HG03354 (cell line): ENCODE results near the gene LITAFD.

Source experiments
- ATAC-seq: cut with Tn5 transposase; IDR thresholded peaks from one replicate; pipeline ENCODE4 v1.9.1; 2021; ENCODE audit warnings: mild to moderate bottlenecking; ENCODE audit not compliant: unreplicated experiment, poor library complexity, severe bottlenecking

Gene LITAFD

GRCh38 chr16:8889893-8890548 lies 7.9 kb downstream of the LITAFD start:
- no peak for ATAC-seq

DNA sequence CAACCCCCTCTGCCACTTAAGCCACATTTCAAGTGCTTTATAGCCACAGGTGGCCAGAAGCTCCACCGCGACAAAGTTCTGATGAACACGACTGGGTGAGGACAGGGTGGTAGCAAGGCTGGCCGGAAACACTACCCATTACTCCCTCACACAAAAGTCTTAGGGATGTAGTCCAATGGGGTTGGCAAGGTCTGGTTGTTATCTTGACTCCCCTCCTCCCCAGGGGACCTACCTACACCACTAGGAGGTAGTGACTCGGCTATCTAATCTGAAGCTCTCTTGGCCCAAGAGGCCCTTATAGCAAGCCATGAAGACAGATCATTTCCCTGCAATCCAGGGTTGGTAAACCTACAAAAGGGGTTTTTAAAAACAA lies 8.4 kb downstream of the LITAFD start:
- no peak for ATAC-seq

GRCh38 chr16:8892101-8892575 lies 10.0 kb downstream of the LITAFD start:
- ATAC-seq = peak; percentile 27

GRCh38 chr16:8893426-8893825 lies 11.3 kb downstream of the LITAFD start:
- no peak for ATAC-seq

- ATAC-seq = no peak
Observed at GRCh38 chr16:8893976-8894690, 12.0 kb downstream of the LITAFD start.

- ATAC-seq = no peak
Observed at GRCh38 chr16:8894736-8895334, 12.7 kb downstream of the LITAFD start.

GRCh38 chr16:8898660-8899318 lies 16.6 kb downstream of the LITAFD start:
- ATAC-seq = no peak

DNA sequence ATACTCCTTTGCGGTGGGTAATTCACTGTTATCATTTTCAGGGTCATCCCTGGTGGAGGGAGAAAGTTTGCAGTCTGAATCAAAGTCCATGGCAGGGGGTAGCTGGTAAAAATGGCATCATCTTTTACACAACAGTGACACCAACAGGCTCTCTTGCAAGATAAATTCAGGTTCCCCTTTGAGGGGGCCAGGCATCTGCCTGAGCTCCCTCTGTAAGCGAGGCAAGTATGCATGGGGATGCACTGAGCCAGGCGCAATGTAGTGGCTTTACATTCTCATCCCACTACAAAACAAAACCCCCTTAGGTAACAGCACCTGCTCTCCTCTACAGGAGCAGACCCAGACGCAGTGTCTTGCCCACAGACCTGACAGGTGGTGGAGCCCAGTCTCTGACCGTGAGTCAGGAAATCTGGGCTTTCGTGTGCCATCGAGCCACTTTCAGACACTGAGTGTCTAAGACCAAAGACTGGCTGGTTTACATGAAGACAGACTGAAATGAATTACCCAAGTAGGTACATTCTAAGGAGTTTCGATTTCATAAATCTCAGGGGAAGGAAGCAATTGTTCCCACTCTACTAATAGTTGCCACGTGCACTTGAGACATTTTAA lies 17.7 kb downstream of the LITAFD start:
- ATAC-seq = no peak

DNA sequence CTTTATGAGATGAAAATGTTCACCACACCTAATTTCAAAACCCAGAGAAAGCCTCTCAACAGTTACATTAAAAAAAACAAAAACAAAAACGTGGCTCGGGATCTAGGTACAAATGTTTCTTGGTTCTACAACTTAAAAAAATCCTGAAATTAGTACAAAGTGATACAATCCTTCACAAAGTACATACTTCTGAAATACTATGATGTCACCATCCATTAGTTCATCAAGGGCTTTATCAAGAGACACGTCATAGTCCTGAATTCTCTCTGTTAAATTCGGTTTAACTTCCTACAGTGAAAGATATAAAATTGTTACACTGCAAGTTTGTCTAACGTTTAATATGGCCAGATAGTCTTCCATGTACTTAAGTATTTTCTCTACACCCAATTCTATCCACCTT lies 18.2 kb downstream of the LITAFD start:
- ATAC-seq = no peak

DNA sequence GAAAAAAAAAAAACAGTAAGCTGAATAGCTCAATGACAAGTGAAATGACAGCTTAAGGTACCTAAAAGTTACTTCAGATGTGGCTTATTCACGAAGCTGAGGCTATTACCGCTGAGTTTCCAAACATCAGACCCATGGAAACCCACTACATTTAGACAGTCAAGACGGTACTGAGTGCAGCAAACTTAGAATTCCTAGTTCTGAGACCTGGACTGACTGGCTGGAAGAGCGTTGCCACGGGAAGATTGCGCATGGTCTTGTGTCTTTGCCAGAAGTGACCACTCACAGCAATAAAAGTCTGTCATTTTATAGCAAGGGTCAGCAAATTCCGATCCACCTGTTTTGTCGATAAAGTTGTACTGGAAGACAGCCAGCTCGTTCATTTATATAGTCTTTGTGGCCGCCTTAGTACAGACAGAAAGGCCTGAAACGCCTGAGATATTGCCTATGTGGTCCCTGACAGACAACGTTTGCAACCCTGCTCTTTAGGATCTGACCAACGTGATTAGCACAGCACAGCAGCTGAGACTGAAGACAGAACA lies 19.2 kb downstream of the LITAFD start:
- no peak for ATAC-seq

DNA sequence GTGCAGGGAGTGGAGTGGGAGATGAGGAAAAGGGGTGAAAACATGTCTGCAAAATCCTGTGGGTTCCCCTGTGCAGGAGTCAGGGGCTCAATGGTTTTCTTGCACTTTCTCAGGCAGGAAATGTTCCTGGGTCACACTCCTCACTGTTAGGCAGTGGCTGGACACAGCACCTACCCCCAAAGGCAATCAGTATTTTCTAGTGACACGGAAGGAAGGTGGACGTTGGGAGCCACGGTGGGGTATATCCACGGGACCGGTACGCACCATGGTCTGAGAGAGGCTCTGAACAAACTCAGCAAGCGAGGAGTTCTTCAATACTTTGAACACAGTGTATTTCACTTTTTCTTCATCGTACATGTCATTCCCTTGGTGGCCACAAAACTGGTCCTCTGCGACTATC lies 20.9 kb downstream of the LITAFD start:
- no peak for ATAC-seq

DNA sequence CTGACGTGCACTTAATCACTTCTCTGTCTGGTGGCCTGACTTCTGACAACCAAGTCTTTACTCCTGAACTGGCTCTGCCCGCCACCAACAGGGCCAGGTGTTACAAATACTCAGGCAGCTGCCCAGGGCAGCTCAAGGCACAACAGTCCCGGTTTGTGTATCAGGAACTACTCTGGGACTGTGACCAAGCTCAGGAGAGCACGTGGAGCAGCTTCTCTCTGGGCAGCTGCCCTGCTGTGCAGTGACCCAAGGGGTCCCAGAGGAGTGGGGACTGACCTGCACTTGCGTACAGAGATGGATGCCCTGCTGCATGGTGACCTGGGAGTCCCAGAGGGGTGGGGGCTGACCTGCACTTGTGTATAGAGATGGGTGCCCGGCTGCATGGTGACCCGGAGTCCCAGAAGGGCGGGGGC lies 21.9 kb downstream of the LITAFD start:
- no peak for ATAC-seq

GRCh38 chr16:8905168-8905762 lies 23.1 kb downstream of the LITAFD start:
- ATAC-seq = no peak

DNA sequence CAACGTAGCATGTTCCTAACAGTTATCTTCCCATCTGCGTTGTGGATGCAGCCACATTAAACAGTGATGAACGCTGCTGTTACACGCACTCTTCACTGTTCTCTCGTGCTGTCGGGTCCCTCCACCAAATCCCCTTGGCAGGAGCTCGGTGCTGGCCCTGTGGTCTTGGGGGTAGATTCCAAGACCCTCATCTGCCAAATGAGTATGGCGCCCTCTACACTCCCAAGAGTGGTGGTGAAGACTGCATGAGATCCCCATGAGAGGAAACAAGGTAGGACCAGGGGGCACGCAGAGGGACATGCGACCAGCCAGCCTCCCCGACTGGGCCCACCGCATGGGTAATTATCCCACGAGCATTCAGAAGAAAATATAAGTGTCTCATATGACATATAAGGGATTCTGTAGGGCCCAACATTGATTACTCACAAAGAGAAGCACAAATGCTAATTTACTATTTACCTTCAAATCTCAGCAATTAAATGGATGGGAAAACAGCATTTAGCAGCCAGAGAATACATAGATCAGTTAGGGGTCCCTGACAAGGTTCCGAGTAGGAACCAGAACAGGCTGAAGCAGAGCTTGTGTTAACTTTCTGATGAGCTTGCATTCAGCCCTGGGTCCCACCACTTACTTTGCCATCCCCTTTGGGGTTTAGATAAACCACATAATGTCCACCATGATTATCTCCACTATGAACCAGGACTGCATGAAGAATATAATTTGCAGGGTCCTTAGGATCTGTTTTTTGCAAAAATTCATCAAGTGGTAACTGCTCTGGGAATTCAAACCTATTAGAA lies 23.8 kb downstream of the LITAFD start:
- no peak for ATAC-seq

- ATAC-seq = no peak
Observed at GRCh38 chr16:8907096-8907495, 24.9 kb downstream of the LITAFD start.

- ATAC-seq = no peak
Observed at GRCh38 chr16:8908810-8909468, 26.8 kb downstream of the LITAFD start.

GRCh38 chr16:8910811-8911210 lies 28.7 kb downstream of the LITAFD start:
- no peak for ATAC-seq

DNA sequence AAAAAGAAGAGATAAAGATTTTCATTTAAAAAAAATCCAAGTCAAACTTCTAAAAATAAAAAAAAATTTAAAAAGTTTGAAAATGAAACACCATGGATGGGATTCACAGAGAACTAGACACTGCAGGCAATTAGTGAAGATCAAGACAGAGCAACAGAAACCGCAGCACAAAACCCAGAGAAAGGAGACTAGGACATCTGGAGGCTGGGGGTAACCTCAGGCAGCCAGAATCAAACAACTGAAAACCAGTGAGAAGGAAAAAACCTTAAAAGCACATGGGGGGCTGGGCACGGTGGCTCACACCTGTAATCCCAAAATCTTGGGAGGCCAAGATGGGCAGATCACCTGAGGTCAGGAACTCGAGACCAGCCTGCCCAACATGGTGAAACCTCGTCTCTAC lies 30.6 kb downstream of the LITAFD start:
- no peak for ATAC-seq
